Measurements from ENCODE around the gene LRCH1. TPM values are rescaled to one million over a fixed set of nuclear protein-coding genes. Genes with fewer than 3 reads are reported as not detected.
A peak's percentile ranks its signal among the peaks of the same experiment; 100 is the strongest.

LRCH1 gene
- polyA plus RNA-seq, 1 of the 3 experiments (the other 2 are of a cell fraction), result 5.5 TPM

- peaks cover 16 to 22% of the 10 kb centered on the region in 2 experiments; a peak in 3 of 4 replicates for H3K4me1 ChIP-seq (ENCODE audit: control insufficient read depth in 1 of 2, insufficient read depth in 2 of 2, low read depth in 1 of 2, low read length in 1 of 2)
- CTCF ChIA-PET, result interaction anchor here (0.6 to 1.7 kb wide), 7 partner anchors 9 to 126 kb away, joined by 3 to 5 read pairs (median 4); no protein-coding TSS in a partner anchor
- no peak overlapping the region for H2AFZ ChIP-seq (ENCODE audit: low read depth)
- no peaks in the 10 kb centered on the region for H3K9me2 ChIP-seq
- H3K27me3 ChIP-seq (ENCODE audit: insufficient read depth), result no peaks in the 10 kb centered on the region
- peaks cover 95% of the 10 kb centered on the region; the same call in 1 of the 2 replicates for H3K79me2 ChIP-seq (ENCODE audit: insufficient read depth)
- WGBS (ENCODE audit: low lambda C conversion rate), result 93% methylated on average over 5 of the region's 5 CpGs
- H3K27ac ChIP-seq (ENCODE audit: low read depth in 2 of 2, low read length in 1 of 2), result no peak overlapping the region
- no peak overlapping the region for H3K4me2 ChIP-seq
- TF ChIP-seq CHD2 (IDR thresholded peaks at IDR 0.05; ENCODE audit: low read length, partially characterized antibody), result no peak
- TF ChIP-seq MEF2A (IDR thresholded peaks at IDR 0.05; ENCODE audit: borderline replicate concordance, low read depth), result no peak
- no peak for TF ChIP-seq FOXJ3 (CRISPR knock-in tag; IDR thresholded peaks at IDR 0.05)
- TF ChIP-seq SIN3A (IDR thresholded peaks at IDR 0.05; ENCODE audit: borderline replicate concordance, low read depth, low read length), result no peak
- TF ChIP-seq USF2 (IDR thresholded peaks at IDR 0.05; ENCODE audit: borderline replicate concordance, low read depth, low read length), result no peak
- TF ChIP-seq SMC3 (IDR thresholded peaks at IDR 0.05; ENCODE audit: low read depth, low read length), result no peak
- TF ChIP-seq PBX3 (IDR thresholded peaks at IDR 0.05), result no peak
- no peak for TF ChIP-seq MAX (IDR thresholded peaks at IDR 0.05; ENCODE audit: low read depth)
- TF ChIP-seq TAF1 (IDR thresholded peaks at IDR 0.05; ENCODE audit: borderline replicate concordance, low read depth, low read length), result no peak
- peaks cover 34% of the 10 kb centered on the region for H4K20me1 ChIP-seq (ENCODE audit: insufficient read depth)
- H3K4me3 ChIP-seq (ENCODE audit: low read depth in 2 of 2, low read length in 1 of 2), result no peak overlapping the region
- no peaks in the 10 kb centered on the region for H3K36me3 ChIP-seq (replicated peaks in 1 of 2; ENCODE audit: control insufficient read depth in 1 of 2, insufficient read depth in 2 of 2, low read length in 1 of 2)
- no peaks in the 10 kb centered on the region for H3K9me3 ChIP-seq
- H3K9ac ChIP-seq, result no peak overlapping the region
- DNase-seq, result no peak
- peaks cover 6% of the 10 kb centered on the region for H3F3A ChIP-seq (replicated peaks; ENCODE audit: insufficient read depth)
- POLR2A ChIA-PET, result no interaction called here
Measured at GRCh38 chr13:46594374-46595078, 41.6 kb downstream of the LRCH1 start.

GRCh38 chr13:46595136-46595884 lies 42.3 kb downstream of the LRCH1 start:
- Histone ChIP-seq H4K20me1 (ENCODE audit: insufficient read depth) (peaks cover 34% of the 10 kb centered on the region), H3K27me3 (ENCODE audit: insufficient read depth) (no peaks in the 10 kb centered on the region), H3K9ac (no peak overlapping the region), H3K79me2 (ENCODE audit: insufficient read depth) (peaks cover 95% of the 10 kb centered on the region; the same call in 1 of the 2 replicates), H3K36me3 (replicated peaks in 1 of 2; ENCODE audit: control insufficient read depth in 1 of 2, insufficient read depth in 2 of 2, low read length in 1 of 2) (no peaks in the 10 kb centered on the region), H3K4me1 (ENCODE audit: control insufficient read depth in 1 of 2, insufficient read depth in 2 of 2, low read depth in 1 of 2, low read length in 1 of 2) (peaks cover 19 to 22% of the 10 kb centered on the region in 2 experiments; a peak in 3 of 4 replicates), H3K4me2 (no peak overlapping the region; the same call in 1 of the 2 replicates), H3K4me3 (ENCODE audit: low read depth in 2 of 2, low read length in 1 of 2) (no peak overlapping the region), H2AFZ (ENCODE audit: low read depth) (no peak overlapping the region), H3K9me2 (no peaks in the 10 kb centered on the region), H3F3A (replicated peaks; ENCODE audit: insufficient read depth) (peaks cover 6% of the 10 kb centered on the region), H3K9me3 (no peaks in the 10 kb centered on the region), H3K27ac (ENCODE audit: low read depth in 2 of 2, low read length in 1 of 2) (peak overlapping the region in 1 of 2 experiments; percentile 65; a peak in 2 of 4 replicates)
- no peak for TF ChIP-seq ZBTB33 (IDR thresholded peaks at IDR 0.05; ENCODE audit: borderline replicate concordance, low read depth)
- TF ChIP-seq RAD21 (IDR thresholded peaks at IDR 0.05; ENCODE audit: low read length), result no peak
- no peak for TF ChIP-seq RCOR1 (IDR thresholded peaks at IDR 0.05; ENCODE audit: low read length)
- TF ChIP-seq MAX (IDR thresholded peaks at IDR 0.05; ENCODE audit: low read depth), result no peak
- TF ChIP-seq CHD2 (IDR thresholded peaks at IDR 0.05; ENCODE audit: low read length, partially characterized antibody), result no peak
- no peak for TF ChIP-seq EZH2phosphoT487 (IDR thresholded peaks at IDR 0.05; ENCODE audit: borderline replicate concordance, low read depth)
- no peak for TF ChIP-seq SMC3 (IDR thresholded peaks at IDR 0.05; ENCODE audit: low read depth, low read length)
- TF ChIP-seq FOXM1 (IDR thresholded peaks at IDR 0.05; ENCODE audit: low read depth), result no peak
- peak; percentile 33; the same call in 1 of the 2 replicates for TF ChIP-seq FOSL2 (IDR thresholded peaks at IDR 0.05; ENCODE audit: borderline replicate concordance, low read depth)
- peak; percentile 61 for TF ChIP-seq TCF12 (IDR thresholded peaks at IDR 0.05)
- no peak for TF ChIP-seq GABPA (IDR thresholded peaks at IDR 0.05; ENCODE audit: low read depth)
- TF ChIP-seq TAF1 (IDR thresholded peaks at IDR 0.05; ENCODE audit: borderline replicate concordance, low read depth, low read length), result no peak
- peak; percentile 45; the same call in 1 of the 2 replicates for TF ChIP-seq PBX3 (IDR thresholded peaks at IDR 0.05)
- WGBS (ENCODE audit: low lambda C conversion rate), result 73% methylated on average over 6 of the region's 6 CpGs
- no peak for DNase-seq
- ChIA-PET CTCF (interaction anchor here (1.2 to 1.7 kb wide), 9 partner anchors 9 to 126 kb away, joined by 3 to 5 read pairs (median 5); no protein-coding TSS in a partner anchor), POLR2A (no interaction called here)

Measured in SK-N-SH (cell line).